Measurements from ENCODE around the gene LMNTD1.

Gene LMNTD1

DNA sequence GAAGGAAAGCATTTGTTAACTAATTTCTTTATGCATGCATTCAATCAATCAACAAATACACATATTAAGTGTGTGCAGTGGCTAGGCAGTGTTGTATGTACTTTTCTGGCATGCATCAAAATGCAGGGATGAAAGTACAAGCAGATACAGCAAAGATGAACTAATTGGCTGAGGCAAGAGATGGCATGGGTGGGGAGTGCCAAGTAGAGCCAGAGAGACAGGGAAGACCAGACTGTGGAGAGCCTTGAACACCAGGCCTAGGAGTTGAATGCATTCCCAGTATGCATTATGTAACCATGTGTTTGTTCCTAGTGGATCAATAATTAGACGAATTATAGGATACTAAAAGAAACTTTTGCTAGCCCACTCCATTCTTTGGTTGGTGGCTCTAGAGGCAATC, 17.3 kb upstream of the LMNTD1 start:
- H2AFZ ChIP-seq (ENCODE audit: low read length), result no peak overlapping the region
- no peak overlapping the region for H4K8ac ChIP-seq (ENCODE audit: low read depth, low read length)
- H2BK15ac ChIP-seq (ENCODE audit: low read length), result no peak overlapping the region
- H3K79me1 ChIP-seq (ENCODE audit: low read depth, low read length), result no peaks in the 10 kb centered on the region
- DNase-seq (ENCODE audit: low spot score), result no peak
- H2AK5ac ChIP-seq (ENCODE audit: low read depth, low read length), result no peak overlapping the region
- H3K14ac ChIP-seq (ENCODE audit: low read length), result no peak overlapping the region
- H3K4ac ChIP-seq (ENCODE audit: low read length), result no peak overlapping the region
- no peak overlapping the region for H3K27ac ChIP-seq (replicated peaks; ENCODE audit: low read length)
- no peaks in the 10 kb centered on the region for H3K9me3 ChIP-seq (replicated peaks in 1 of 2; ENCODE audit: control insufficient read depth in 2 of 2, insufficient read depth in 1 of 2, low read depth in 1 of 2, low read length in 2 of 2)
- no peak overlapping the region for H3K4me3 ChIP-seq (ENCODE audit: low read length in 2 of 2)
- H3K27me3 ChIP-seq (ENCODE audit: control insufficient read depth in 3 of 3, insufficient read depth in 3 of 3, low read depth in 1 of 3, low read length in 3 of 3), result no peaks in the 10 kb centered on the region
- no peak overlapping the region for H3K9ac ChIP-seq (ENCODE audit: low read depth, low read length, poor library complexity)
- no peak overlapping the region for H4K91ac ChIP-seq (ENCODE audit: low read depth, low read length, poor library complexity)
- no peak overlapping the region for H2BK5ac ChIP-seq (ENCODE audit: low read length)
- no peak overlapping the region for H3K18ac ChIP-seq (ENCODE audit: low read length)
- WGBS, 2 donors (ENCODE audit: extremely low coverage in 2 of 2, insufficient read length in 2 of 2, insufficient replicate concordance in 1 of 2), result no CpG with 5 or more reads among the region's 1 CpG
- H2BK12ac ChIP-seq (ENCODE audit: low read length), result no peak overlapping the region
- H3K36me3 ChIP-seq (replicated peaks in 1 of 2; ENCODE audit: control insufficient read depth in 2 of 2, insufficient read depth in 2 of 2, low read length in 2 of 2), result no peaks in the 10 kb centered on the region
- no peak overlapping the region for H2BK120ac ChIP-seq (ENCODE audit: low read depth, low read length)
- H3K23ac ChIP-seq (ENCODE audit: low read depth, low read length, poor library complexity), result no peak overlapping the region
- H3K4me1 ChIP-seq (ENCODE audit: control insufficient read depth in 2 of 2, insufficient read depth in 1 of 2, low read depth in 1 of 2, low read length in 2 of 2), result peaks cover 0 to 1% of the 10 kb centered on the region in 2 donors
- no peak overlapping the region for H3K4me2 ChIP-seq (ENCODE audit: insufficient read depth, low read length, poor library complexity, severe bottlenecking)

DNA sequence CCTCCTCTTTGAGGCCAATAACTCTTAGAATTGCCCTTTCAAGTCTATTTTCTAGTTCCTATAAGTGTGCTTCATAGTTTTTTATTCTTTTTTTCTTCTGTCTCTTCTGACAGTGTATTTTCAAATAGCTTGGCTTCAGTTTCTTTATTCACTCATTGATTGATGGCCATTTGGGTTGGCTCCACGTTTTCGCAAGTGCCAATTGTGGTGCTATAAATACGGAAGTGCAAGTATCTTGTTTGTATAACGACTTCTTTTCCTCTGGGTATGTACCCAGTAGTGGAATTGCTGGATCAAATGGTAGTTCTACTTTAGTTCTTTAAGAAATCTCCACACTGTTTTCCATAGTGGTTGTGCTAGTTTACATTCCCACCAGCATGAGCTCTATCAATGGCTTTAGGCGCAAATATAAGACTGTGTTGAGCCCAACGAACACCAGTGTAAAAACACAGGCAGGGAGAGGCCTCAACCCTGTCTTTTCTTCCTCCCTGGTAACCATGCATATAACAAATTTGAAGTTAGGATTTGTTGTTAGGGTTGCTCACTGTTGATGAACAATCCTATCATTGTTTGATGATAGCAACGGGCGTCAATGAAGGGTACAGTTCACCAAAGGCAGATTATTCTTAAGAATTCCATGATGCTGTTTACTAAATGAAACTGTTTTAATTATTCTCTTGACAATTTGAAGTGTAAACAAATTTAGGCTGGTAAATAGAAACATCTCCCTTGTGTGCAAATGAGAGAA, 13.3 kb upstream of the LMNTD1 start:
- H3K4me2 ChIP-seq (ENCODE audit: insufficient read depth, low read length, poor library complexity, severe bottlenecking), result no peak overlapping the region
- no peak overlapping the region for H4K91ac ChIP-seq (ENCODE audit: low read depth, low read length, poor library complexity)
- no peak overlapping the region for H2BK120ac ChIP-seq (ENCODE audit: low read depth, low read length)
- H3K14ac ChIP-seq (ENCODE audit: low read length), result no peak overlapping the region
- H3K27me3 ChIP-seq (ENCODE audit: control insufficient read depth in 3 of 3, insufficient read depth in 3 of 3, low read depth in 1 of 3, low read length in 3 of 3), result no peaks in the 10 kb centered on the region
- H3K9me3 ChIP-seq (replicated peaks in 1 of 2; ENCODE audit: control insufficient read depth in 2 of 2, insufficient read depth in 1 of 2, low read depth in 1 of 2, low read length in 2 of 2), result no peaks in the 10 kb centered on the region
- no peak overlapping the region for H2AK5ac ChIP-seq (ENCODE audit: low read depth, low read length)
- H3K27ac ChIP-seq (replicated peaks; ENCODE audit: low read length), result no peak overlapping the region
- H3K79me1 ChIP-seq (ENCODE audit: low read depth, low read length), result no peaks in the 10 kb centered on the region
- no peak overlapping the region for H3K23ac ChIP-seq (ENCODE audit: low read depth, low read length, poor library complexity)
- no peak overlapping the region for H3K9ac ChIP-seq (ENCODE audit: low read depth, low read length, poor library complexity)
- no peak for DNase-seq (ENCODE audit: low spot score)
- no peak overlapping the region for H3K4me3 ChIP-seq (ENCODE audit: low read length in 2 of 2)
- H3K4ac ChIP-seq (ENCODE audit: low read length), result no peak overlapping the region
- H4K8ac ChIP-seq (ENCODE audit: low read depth, low read length), result no peak overlapping the region
- no peak overlapping the region for H2BK12ac ChIP-seq (ENCODE audit: low read length)
- no peak overlapping the region for H2BK15ac ChIP-seq (ENCODE audit: low read length)
- H3K36me3 ChIP-seq (replicated peaks in 1 of 2; ENCODE audit: control insufficient read depth in 2 of 2, insufficient read depth in 2 of 2, low read length in 2 of 2), result no peaks in the 10 kb centered on the region
- no peaks in the 10 kb centered on the region for H3K4me1 ChIP-seq (ENCODE audit: control insufficient read depth in 2 of 2, insufficient read depth in 1 of 2, low read depth in 1 of 2, low read length in 2 of 2)
- WGBS, 2 donors (ENCODE audit: extremely low coverage in 2 of 2, insufficient read length in 2 of 2, insufficient replicate concordance in 1 of 2), result no CpG with 5 or more reads among the region's 8 CpGs
- H2AFZ ChIP-seq (ENCODE audit: low read length), result no peak overlapping the region
- H3K18ac ChIP-seq (ENCODE audit: low read length), result no peak overlapping the region
- H2BK5ac ChIP-seq (ENCODE audit: low read length), result no peak overlapping the region

DNA sequence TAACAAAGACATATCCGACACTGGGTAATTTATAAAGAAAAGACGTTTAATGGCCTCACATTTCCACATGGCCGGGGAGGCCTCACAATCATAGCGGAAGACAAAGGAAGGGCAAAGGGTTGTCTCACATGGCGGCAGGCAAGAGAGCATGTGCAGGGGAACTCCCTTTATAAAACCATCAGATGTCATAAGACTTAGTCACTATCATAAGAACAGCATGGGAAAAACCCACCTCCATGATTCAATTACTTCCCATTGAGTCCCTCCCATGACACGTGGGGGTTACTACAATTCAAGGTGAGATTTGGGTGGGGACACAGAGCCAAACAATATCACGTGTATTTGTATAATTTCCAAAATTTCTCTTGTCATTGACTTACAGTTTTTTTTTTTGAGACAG, 5.5 kb upstream of the LMNTD1 start:
- DNase-seq (ENCODE audit: low spot score), result no peak
- no peaks in the 10 kb centered on the region for H3K36me3 ChIP-seq (replicated peaks in 1 of 2; ENCODE audit: control insufficient read depth in 2 of 2, insufficient read depth in 2 of 2, low read length in 2 of 2)

DNA sequence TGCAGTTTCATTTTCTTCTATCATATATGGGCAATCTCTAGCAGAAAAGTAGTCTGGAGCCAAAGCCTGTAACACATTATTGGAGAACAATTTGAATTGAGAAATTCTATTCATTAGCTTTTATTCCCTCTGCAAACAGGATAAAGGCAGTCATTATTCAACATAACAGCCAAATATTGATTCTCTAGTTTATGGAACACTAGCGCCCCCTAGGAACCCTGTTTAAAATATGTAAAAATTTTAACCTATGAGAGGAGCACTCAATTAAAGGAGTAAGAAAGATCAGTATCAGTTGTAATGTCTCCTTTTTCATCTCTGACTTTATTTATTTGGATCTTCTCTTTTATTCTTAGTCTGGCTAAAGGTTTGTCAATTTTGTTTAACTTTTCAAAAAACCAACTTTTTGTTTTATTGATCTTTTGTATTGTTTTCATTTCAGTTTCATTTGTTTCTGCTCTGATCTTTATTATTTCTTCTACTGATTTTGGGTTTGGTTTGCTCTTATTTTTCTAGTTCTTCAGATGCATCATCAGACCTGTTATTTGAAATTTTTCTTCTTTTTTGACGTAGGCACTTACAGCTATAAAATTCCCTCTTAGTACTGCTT, 4.8 kb upstream of the LMNTD1 start:
- H3K79me1 ChIP-seq (ENCODE audit: low read depth, low read length), result no peaks in the 10 kb centered on the region
- H4K91ac ChIP-seq (ENCODE audit: low read depth, low read length, poor library complexity), result no peak overlapping the region
- H2BK5ac ChIP-seq (ENCODE audit: low read length), result no peak overlapping the region
- H2AFZ ChIP-seq (ENCODE audit: low read length), result no peak overlapping the region
- no peak overlapping the region for H2BK12ac ChIP-seq (ENCODE audit: low read length)
- no peak overlapping the region for H3K9ac ChIP-seq (ENCODE audit: low read depth, low read length, poor library complexity)
- H3K36me3 ChIP-seq (replicated peaks in 1 of 2; ENCODE audit: control insufficient read depth in 2 of 2, insufficient read depth in 2 of 2, low read length in 2 of 2), result no peaks in the 10 kb centered on the region
- no peak overlapping the region for H3K23ac ChIP-seq (ENCODE audit: low read depth, low read length, poor library complexity)
- no peaks in the 10 kb centered on the region for H3K27me3 ChIP-seq (ENCODE audit: control insufficient read depth in 3 of 3, insufficient read depth in 3 of 3, low read depth in 1 of 3, low read length in 3 of 3)
- H3K4ac ChIP-seq (ENCODE audit: low read length), result no peak overlapping the region
- H2BK120ac ChIP-seq (ENCODE audit: low read depth, low read length), result no peak overlapping the region
- H2AK5ac ChIP-seq (ENCODE audit: low read depth, low read length), result no peak overlapping the region
- H3K4me2 ChIP-seq (ENCODE audit: insufficient read depth, low read length, poor library complexity, severe bottlenecking), result no peak overlapping the region
- DNase-seq (ENCODE audit: low spot score), result peak; percentile 14
- no peaks in the 10 kb centered on the region for H3K4me1 ChIP-seq (ENCODE audit: control insufficient read depth in 2 of 2, insufficient read depth in 1 of 2, low read depth in 1 of 2, low read length in 2 of 2)
- no peak overlapping the region for H3K14ac ChIP-seq (ENCODE audit: low read length)
- no peak overlapping the region for H3K27ac ChIP-seq (replicated peaks; ENCODE audit: low read length)
- H3K18ac ChIP-seq (ENCODE audit: low read length), result no peak overlapping the region
- no peaks in the 10 kb centered on the region for H3K9me3 ChIP-seq (replicated peaks in 1 of 2; ENCODE audit: control insufficient read depth in 2 of 2, insufficient read depth in 1 of 2, low read depth in 1 of 2, low read length in 2 of 2)
- no peak overlapping the region for H2BK15ac ChIP-seq (ENCODE audit: low read length)
- no CpG with 5 or more reads among the region's 2 CpGs for WGBS, 2 donors (ENCODE audit: extremely low coverage in 2 of 2, insufficient read length in 2 of 2, insufficient replicate concordance in 1 of 2)
- H4K8ac ChIP-seq (ENCODE audit: low read depth, low read length), result no peak overlapping the region
- no peak overlapping the region for H3K4me3 ChIP-seq (ENCODE audit: low read length in 2 of 2)

More for the DNA sequence above, 5.5 kb upstream of the LMNTD1 start:
- no CpG with 5 or more reads among the region's 7 CpGs for WGBS, 2 donors (ENCODE audit: extremely low coverage in 2 of 2, insufficient read length in 2 of 2, insufficient replicate concordance in 1 of 2)
- Histone ChIP-seq H3K79me1 (ENCODE audit: low read depth, low read length) (no peaks in the 10 kb centered on the region), H3K9me3 (replicated peaks in 1 of 2; ENCODE audit: control insufficient read depth in 2 of 2, insufficient read depth in 1 of 2, low read depth in 1 of 2, low read length in 2 of 2) (no peaks in the 10 kb centered on the region), H3K14ac (ENCODE audit: low read length) (no peak overlapping the region), H2AK5ac (ENCODE audit: low read depth, low read length) (no peak overlapping the region), H3K4me3 (ENCODE audit: low read length in 2 of 2) (no peak overlapping the region), H2BK12ac (ENCODE audit: low read length) (no peak overlapping the region), H3K4me1 (ENCODE audit: control insufficient read depth in 2 of 2, insufficient read depth in 1 of 2, low read depth in 1 of 2, low read length in 2 of 2) (no peaks in the 10 kb centered on the region), H3K23ac (ENCODE audit: low read depth, low read length, poor library complexity) (no peak overlapping the region), H4K8ac (ENCODE audit: low read depth, low read length) (no peak overlapping the region), H2BK120ac (ENCODE audit: low read depth, low read length) (no peak overlapping the region), H3K27ac (replicated peaks; ENCODE audit: low read length) (no peak overlapping the region), H2BK15ac (ENCODE audit: low read length) (no peak overlapping the region), H3K4me2 (ENCODE audit: insufficient read depth, low read length, poor library complexity, severe bottlenecking) (no peak overlapping the region), H3K9ac (ENCODE audit: low read depth, low read length, poor library complexity) (no peak overlapping the region), H3K27me3 (ENCODE audit: control insufficient read depth in 3 of 3, insufficient read depth in 3 of 3, low read depth in 1 of 3, low read length in 3 of 3) (no peaks in the 10 kb centered on the region), H4K91ac (ENCODE audit: low read depth, low read length, poor library complexity) (no peak overlapping the region), H2BK5ac (ENCODE audit: low read length) (no peak overlapping the region), H2AFZ (ENCODE audit: low read length) (no peak overlapping the region), H3K4ac (ENCODE audit: low read length) (no peak overlapping the region), H3K18ac (ENCODE audit: low read length) (no peak overlapping the region)

Measured in neuronal stem cell (in vitro differentiated cells).